ENCODE measurements around the gene MAP1B.

Gene MAP1B

DNA sequence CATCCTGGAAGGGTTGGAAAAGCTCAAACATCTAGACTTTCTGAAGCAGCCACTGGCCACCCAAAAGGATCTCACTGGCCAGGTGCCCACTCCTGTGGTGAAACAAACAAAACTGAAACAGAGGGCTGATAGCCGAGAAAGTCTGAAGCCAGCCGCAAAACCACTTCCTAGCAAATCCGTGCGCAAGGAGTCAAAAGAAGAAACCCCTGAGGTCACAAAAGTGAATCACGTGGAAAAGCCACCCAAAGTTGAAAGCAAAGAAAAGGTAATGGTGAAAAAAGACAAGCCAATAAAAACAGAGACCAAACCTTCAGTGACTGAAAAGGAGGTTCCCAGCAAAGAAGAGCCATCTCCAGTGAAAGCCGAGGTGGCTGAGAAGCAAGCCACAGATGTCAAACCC is 87.6 kb downstream of the MAP1B start:
- no peak overlapping the region for H3K4me3 ChIP-seq (ENCODE audit: low read length)
- no peak for TF ChIP-seq ZNF274 (IDR thresholded peaks at IDR 0.05; ENCODE audit: low read depth, low read length)

DNA sequence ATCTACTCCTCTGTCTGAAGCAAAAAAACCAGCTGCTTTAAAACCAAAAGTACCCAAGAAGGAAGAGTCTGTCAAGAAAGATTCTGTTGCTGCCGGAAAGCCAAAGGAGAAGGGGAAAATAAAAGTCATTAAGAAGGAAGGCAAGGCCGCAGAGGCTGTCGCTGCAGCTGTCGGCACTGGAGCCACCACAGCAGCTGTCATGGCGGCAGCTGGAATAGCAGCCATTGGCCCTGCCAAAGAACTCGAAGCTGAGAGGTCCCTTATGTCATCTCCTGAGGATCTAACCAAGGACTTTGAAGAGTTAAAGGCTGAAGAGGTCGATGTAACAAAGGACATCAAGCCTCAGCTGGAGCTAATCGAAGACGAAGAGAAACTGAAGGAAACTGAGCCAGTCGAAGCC is 88.3 kb downstream of the MAP1B start:
- TF ChIP-seq ZNF274 (IDR thresholded peaks at IDR 0.05; ENCODE audit: low read depth, low read length): no peak
- H3K4me3 ChIP-seq (ENCODE audit: low read length): no peak overlapping the region

DNA sequence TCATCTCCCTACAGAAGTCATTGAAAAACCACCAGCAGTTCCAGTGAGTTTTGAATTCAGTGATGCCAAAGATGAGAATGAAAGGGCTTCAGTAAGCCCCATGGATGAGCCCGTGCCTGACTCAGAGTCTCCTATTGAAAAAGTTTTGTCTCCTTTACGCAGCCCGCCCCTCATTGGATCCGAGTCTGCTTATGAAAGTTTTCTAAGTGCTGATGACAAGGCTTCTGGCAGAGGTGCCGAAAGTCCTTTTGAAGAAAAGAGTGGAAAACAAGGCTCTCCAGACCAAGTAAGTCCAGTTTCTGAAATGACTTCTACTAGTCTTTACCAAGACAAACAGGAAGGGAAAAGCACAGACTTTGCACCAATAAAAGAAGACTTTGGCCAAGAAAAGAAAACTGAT is 90.1 kb downstream of the MAP1B start:
- H3K4me3 ChIP-seq (ENCODE audit: low read length): no peak overlapping the region
- no peak for TF ChIP-seq ZNF274 (IDR thresholded peaks at IDR 0.05; ENCODE audit: low read depth, low read length)

DNA sequence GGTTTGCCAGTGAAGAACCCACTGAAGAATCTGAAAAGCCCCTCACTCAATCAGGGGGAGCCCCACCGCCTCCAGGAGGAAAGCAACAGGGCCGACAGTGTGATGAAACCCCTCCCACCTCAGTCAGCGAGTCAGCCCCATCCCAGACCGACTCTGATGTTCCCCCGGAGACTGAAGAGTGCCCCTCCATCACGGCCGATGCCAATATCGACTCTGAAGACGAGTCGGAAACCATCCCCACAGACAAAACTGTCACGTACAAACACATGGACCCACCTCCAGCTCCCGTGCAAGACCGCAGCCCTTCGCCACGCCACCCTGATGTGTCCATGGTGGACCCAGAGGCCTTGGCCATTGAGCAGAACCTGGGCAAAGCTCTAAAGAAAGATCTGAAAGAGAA is 92.4 kb downstream of the MAP1B start:
- H3K4me3 ChIP-seq (ENCODE audit: low read length): no peak overlapping the region
- no peak for TF ChIP-seq ZNF274 (IDR thresholded peaks at IDR 0.05; ENCODE audit: low read depth, low read length)

DNA sequence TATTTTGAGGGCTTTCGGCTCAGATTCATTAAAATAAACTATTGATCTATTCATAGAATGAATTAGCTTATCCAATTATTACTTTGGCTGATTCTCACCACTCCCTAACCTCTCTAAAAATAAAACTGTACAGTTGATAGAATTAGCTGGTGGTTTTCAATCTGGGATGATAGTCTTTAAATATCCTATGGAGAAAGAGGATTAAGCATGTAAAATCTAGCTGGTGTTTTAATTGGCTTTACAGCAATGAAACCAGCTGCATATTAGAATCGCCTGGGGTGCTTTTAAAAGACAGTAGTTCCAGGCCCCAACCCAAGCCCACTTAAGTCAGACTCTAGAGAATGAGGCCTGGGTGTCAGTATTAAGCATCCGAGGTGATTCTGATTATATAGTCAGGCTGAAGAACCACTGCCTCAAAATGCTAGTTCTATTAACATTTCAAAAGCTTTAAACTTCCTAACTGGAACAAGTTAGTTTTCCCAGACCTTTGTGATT is 95.1 kb downstream of the MAP1B start:
- H3K4me3 ChIP-seq (ENCODE audit: low read length): no peak overlapping the region
- TF ChIP-seq ZNF274 (IDR thresholded peaks at IDR 0.05; ENCODE audit: low read depth, low read length): no peak

DNA sequence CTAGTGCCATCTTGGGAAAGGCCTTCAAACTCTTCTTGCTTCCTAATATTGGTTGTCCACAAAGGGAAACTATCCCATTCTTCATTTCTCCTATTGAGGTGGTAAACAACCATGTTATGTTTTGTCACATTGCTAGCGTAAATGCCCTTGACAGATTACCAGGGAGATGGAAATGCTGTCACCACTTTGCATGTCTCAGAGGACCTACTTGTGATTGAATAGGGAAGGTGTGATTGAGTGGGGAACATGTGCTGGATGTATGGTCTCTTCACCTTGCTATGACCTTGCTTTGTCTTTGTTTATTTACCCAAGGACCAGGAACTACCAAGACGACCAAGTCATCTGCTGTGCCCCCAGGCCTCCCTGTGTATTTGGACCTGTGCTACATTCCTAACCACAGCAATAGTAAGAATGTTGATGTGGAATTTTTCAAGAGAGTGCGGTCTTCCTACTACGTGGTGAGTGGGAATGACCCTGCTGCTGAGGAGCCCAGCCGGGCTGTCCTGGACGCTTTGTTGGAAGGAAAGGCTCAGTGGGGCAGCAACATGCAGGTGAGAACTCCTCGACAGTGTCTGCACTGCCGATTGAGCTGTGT is 96.1 kb downstream of the MAP1B start:
- TF ChIP-seq ZNF274 (IDR thresholded peaks at IDR 0.05; ENCODE audit: low read depth, low read length): no peak
- no peak overlapping the region for H3K4me3 ChIP-seq (ENCODE audit: low read length)

DNA sequence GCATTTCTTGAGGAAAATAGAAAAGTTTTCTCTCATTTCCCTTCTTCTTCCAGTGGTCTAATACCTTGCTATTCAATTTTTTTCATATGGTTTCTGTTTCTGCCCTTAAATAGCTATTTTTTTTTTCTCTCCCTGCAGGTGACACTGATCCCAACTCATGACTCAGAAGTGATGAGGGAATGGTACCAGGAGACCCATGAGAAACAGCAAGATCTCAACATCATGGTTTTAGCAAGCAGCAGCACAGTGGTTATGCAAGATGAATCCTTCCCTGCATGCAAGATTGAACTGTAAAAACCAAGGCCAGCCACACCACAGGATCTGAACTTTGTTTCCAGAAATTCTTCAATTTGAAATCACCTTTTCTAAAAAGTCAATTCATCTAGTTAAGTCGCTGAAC is 97.7 kb downstream of the MAP1B start:
- no peak overlapping the region for H3K4me3 ChIP-seq (ENCODE audit: low read length)
- no peak for TF ChIP-seq ZNF274 (IDR thresholded peaks at IDR 0.05; ENCODE audit: low read depth, low read length)

DNA sequence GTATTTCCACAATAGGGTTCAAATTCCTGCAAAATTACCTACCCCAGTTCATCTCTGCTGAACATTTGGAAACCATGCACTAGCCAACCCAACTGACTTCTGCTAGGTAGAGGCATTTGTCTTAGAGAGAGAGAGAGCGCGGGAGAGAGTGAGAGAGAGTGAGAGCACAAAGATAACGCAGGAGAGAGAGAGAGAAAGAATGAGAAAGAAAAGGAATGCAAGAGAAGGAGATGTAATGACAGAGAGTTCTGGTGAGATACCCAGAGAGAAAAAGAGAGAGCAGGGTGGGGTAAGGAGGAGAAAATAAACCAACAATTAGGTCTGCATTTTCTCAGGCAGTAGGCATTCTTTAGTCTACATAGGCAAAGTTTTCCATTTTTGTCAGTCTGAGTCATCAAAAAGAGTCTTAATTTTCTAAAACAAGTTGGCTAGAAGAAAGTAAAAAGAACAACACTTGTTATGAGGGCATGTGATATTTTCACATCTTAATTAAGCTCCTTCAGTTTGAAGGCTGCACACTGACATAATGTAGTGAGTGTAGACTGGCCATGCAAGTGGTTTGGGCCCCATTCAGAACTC is 98.2 kb downstream of the MAP1B start:
- H3K4me3 ChIP-seq (ENCODE audit: low read length): no peak overlapping the region
- TF ChIP-seq ZNF274 (IDR thresholded peaks at IDR 0.05; ENCODE audit: low read depth, low read length): no peak

DNA sequence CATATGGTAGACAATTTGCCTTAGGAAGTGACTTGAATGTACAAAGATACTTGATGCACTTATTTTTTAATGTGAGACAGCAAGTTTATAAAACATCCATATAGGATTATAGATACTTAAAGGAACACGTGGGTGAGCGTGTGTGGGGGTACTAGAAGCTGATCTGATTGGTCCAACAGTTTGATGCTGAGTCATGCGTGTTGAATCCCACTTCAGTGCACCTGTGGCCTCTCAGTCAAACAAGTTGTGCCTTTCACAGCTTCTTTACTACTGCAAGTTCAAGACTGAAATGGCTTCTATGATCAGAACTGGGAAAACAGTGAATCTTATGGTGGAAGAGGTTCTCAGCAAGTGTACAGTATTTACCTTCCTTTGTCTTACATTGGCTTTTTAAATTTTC is 98.9 kb downstream of the MAP1B start:
- H3K4me3 ChIP-seq (ENCODE audit: low read length): no peak overlapping the region
- no peak for TF ChIP-seq ZNF274 (IDR thresholded peaks at IDR 0.05; ENCODE audit: low read depth, low read length)

DNA sequence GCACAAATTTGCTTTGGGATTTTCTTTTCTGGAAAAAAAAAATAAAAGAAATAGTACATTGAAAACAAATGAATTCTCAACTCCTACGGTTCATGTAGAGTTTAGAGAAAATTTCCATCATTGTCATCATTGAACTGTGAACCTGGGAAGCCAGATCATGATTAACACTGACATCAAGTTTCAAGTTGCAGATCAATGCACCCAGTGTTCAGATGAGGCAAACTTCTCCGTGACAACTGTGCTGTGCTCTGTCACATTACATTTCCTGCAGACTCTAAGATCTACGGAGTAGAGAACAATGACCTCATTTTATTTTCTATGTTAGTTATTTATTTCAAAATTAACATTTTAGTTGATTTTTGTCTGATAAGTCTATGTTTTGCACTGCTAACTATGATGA is 99.7 kb downstream of the MAP1B start:
- no peak overlapping the region for H3K4me3 ChIP-seq (ENCODE audit: low read length)
- no peak for TF ChIP-seq ZNF274 (IDR thresholded peaks at IDR 0.05; ENCODE audit: low read depth, low read length)

DNA sequence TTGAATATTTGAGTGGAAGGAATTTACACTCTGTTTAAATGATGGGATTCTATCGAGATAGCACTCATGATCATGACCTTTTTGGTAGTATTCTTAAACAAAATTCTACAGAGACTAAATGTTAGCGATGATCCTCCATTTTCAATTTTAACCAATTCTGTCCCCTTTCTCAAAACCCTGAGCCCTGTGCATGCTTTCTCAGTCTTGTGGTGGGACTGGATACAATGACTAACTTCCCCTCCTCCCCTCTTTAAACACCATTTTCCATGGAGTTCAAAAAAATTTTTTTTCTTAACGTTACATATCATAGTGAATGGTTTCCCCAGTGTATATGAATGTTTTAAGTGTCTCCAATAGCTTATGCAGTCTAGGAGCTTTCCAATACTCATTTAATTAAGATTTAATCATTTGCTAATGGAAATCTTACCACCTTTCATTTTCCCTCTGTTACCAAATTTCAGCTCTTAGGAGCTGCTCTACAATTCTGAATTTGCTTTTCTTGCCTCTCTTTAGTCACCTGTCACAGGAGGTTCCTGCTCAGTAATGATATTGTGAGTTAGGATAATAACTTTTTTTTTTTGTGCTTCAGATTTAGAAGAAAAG is 101.2 kb downstream of the MAP1B start:
- TF ChIP-seq ZNF274 (IDR thresholded peaks at IDR 0.05; ENCODE audit: low read depth, low read length): no peak

DNA sequence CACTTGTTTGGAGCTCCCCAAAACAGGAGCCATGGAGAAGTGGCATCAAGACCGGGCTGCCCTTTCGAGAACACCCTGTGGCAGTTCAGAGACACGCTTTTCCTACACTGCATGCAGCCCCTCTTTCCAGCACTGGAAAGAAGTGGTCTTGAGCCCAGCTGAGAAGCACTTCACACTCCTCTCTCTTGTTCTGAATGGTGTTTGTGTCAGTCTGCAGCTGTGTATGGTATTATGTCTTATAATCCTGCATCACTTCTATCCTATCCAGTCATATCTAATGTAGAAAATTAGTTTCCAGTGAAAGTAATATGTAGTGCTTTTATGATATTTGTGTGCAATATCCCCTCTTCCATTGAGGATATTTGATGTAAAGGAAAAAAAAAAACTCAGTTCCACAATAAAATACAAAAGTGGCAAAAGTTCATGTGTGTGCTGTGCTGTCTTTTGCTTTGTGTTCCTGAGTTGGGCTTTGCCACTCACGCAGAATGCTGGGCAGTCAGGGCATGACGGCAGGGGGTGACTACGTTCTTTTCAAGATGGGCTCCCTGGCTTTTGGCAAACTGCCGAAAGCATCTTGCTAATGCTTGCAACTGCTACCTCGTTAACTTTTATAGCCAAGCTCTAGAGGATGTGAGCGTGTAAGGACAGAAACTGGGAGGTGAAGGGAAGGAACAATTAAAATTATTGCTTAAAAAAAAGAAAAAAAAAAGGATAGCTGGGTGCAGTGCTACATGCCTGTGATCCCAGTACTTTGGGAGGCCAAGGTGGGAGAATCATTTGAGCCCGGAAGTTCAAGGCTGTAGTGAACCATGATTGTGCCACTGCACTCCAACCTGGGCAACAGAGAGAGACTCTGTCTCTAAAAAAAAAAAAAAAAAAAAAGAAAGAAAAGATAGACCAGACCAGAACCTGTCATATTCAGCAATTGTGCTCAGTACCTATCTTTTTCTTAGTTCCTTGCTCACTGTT is 102.2 kb downstream of the MAP1B start:
- no peak for TF ChIP-seq ZNF274 (IDR thresholded peaks at IDR 0.05; ENCODE audit: low read depth, low read length)
- no peak overlapping the region for H3K4me3 ChIP-seq (ENCODE audit: low read length)

More for the DNA sequence above, 101.2 kb downstream of the MAP1B start:
- H3K4me3 ChIP-seq (ENCODE audit: low read length): no peak overlapping the region

DNA sequence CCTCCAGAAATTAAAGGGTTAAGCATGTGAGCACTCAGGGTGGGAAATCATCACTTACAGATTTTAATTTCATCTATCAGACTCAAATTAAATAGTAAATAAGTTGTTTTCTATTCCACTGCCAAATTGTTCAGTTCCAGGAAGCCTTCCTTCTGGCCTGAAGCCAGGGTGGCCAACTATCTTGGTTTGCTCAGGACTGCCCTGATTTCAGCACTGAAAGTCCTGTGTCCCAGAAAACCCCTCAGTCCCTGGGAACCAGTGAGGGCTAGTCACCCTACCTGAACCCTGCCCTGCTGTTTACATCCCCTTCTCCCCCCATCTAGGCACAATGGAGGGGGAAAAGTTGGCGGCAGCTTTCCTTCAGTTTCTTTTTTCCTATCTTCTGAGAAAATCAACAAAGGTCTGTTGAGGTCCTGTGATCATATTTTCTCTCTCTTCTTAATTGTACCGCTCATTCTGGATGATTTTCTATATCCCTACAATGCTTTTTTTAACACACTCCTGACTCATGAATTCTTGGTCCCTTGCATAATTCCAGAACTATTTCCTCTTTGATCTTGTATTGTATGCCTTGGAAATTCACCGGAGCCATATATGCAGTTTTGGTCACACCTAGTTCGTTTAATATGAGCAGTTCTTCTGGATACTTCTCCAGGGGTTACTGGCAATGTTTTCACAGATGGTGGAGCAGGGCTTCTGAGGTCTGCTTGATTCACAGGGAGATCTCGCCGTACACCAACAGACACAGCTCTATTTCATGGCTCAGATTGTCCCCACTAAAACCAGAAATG is 103.8 kb downstream of the MAP1B start:
- no peak overlapping the region for H3K4me3 ChIP-seq (ENCODE audit: low read length)
- TF ChIP-seq ZNF274 (IDR thresholded peaks at IDR 0.05; ENCODE audit: low read depth, low read length): no peak

DNA sequence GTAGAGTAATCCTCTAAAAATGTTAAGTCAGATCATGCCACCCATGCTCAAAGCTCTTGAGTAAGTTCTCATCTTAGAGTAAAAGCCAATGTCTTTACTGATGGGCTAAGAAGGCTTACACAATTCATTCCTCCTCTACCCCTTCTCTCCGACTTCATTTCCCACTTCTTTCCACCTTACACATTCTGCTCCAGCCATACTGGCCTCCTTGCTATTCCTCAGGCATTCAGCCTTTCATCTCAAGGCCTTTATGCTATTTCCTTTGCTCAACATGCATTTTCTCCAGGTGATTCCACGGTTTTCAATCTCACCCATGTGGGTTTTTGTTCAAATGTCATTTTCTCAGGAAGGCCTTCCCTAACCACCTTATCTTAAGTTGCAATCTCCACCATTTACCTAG is 104.9 kb downstream of the MAP1B start:
- TF ChIP-seq ZNF274 (IDR thresholded peaks at IDR 0.05; ENCODE audit: low read depth, low read length): no peak
- no peak overlapping the region for H3K4me3 ChIP-seq (ENCODE audit: low read length)
